ENCODE data around the gene TRIO. TPM values are rescaled to one million over a fixed set of nuclear protein-coding genes. Genes with fewer than 3 reads are reported as not detected.

The TRIO gene
- total RNA-seq, 1 experiment from 2014 or later, result 106 TPM

DNA sequence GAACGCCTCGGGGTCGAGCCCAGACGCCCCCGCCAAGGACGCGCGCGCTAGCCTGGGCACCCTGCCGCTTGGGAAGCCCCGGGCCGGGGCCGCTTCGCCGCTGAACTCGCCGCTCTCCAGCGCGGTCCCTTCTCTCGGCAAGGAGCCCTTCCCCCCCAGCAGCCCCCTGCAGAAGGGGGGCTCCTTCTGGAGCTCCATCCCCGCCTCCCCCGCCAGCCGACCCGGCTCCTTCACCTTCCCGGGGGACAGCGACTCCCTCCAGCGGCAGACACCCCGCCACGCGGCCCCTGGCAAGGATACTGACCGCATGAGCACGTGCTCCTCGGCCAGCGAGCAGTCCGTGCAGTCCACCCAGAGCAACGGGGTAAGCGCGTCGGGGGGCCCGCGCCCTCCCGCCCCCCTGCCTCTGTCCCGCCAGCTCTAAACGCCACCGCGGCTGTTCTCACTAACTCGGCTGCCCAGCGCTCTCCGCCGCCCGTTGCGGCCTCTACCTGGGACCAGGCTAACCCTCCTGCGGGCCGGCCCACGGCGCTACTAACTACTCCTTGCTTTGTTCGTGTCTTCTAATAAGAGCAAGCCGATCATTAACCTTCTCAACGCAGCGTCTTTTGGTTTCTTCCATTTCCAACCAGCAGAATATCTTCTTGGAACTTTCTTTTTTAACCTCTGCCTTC, 344.9 kb downstream of the TRIO start:
- DNase-seq (ENCODE audit: extremely low read depth, low read depth), result no peak

DNA sequence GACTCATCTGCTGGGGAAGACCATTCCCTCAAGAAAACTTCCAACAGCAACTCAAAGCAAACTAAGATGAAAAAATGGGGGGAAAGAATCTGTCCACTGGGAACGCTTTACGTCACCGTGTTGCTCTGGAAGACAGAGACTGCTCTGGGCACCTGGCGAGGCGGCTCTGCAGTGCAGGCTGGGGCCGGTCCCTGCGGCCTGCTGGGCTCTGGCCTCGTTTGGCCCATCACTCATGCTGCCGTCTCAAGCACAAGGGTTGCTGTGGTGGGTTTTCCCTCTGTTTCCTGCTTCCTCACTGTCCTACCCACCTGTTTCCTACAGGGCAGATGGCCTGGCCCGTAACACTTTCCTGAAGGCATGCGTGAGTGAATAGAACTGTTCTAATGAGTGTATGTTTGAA, 345.6 kb downstream of the TRIO start:
- no peak for DNase-seq (ENCODE audit: extremely low read depth, low read depth)

DNA sequence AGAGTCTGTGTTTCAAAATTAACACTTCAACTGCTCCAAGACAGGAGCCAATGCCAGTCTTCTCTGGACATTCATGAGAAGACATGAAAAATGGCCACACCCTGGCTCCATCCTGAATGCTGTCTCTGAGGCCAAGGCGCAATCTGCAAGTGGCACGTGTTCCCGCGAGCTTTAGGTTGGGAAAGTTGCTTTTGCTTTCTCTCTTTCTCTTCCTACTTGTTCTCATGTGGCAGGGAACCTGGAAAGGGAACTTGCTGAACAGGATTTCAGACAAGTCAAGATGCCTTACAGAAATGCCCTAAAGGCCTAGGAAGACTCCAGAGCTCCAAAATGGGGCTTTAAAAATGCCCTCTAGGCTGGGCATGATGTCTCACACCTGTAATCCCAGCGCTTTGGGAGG, 346.5 kb downstream of the TRIO start:
- DNase-seq (ENCODE audit: extremely low read depth, low read depth), result no peak

DNA sequence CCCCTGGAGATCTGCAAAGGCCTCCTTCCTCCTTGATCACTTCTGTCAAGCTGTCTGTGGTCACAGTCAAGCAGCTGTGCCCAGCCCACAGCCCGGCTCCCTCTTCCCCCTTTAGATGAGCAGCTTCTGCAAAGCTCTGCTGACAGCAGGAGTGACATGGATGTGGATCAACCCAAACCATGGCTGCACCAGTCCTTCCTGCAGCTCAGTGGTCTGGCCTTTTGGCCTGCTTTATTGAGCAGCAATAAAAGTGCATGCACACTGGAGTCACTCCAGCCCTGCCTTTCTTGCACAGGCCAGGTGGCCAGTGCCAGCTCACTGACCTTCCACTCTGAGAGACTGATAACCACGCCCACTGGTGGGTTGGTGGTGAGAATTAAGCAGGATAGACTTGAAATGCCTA, 347.2 kb downstream of the TRIO start:
- no peak for DNase-seq (ENCODE audit: extremely low read depth, low read depth)

DNA sequence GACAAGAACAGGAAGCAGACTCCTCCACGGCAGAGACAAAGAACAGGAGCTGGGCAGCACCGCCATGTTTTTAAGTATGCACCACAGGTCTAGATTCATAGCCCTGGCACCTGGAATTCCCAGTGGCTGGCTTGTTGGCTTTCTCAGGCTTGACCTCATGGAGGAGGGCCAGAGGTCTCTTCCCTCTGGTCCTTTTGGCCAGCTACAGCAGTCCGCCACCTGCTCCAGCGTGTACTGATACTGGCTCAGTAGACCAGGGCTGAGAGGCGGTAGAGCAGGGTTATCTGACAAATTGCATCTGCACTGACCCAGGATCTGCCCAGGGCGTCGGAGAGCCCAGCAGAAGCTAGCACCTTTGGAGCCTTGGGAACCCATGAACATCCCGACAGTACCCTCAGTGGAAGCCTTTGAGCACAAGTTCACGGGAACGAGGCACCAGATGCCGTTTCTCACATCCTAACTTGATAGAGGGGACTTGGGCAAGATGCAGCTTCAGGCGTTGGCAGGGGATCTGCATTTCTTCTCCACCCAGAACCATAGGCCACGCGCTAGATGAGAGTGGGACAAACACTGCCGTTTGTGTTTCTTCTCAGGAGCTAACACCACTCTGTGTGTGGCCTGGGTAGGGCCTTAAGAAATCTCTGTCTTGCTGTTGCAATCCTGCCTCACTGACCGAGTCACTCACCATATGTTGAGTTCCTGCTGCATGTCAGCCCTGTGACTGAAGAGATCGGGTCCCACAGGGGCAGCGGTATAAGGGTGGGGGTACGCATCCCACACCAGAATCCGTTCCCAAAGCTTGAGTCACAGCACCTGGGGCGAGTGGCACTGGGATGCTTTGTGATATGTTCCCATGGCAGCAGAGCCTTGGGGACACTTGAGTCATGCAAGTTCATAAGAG, 348.1 kb downstream of the TRIO start:
- DNase-seq (ENCODE audit: extremely low read depth, low read depth), result no peak

DNA sequence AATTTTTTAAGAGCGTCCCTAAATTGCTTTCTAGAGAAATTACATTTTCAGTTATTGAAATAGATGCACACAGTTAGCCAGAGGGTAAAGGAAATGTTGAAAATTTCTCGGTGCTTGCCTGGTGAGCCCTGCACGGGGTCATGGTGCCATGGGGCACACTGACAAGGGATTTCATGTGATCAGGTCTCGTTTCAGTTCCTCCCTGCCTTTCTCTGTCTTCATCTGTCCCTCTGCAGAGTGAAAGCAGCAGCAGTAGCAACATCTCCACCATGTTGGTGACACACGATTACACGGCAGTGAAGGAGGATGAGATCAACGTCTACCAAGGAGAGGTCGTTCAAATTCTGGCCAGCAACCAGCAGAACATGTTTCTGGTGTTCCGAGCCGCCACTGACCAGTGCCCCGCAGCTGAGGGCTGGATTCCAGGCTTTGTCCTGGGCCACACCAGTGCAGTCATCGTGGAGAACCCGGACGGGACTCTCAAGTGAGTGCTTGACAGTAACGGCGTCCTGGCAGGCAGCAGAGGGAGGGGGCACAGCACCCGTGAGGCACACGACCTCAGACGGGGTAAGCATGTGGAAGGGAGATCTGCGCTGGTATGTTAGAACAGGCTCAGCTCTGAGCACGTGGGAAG, 349.3 kb downstream of the TRIO start:
- no peak for DNase-seq (ENCODE audit: extremely low read depth, low read depth)

DNA sequence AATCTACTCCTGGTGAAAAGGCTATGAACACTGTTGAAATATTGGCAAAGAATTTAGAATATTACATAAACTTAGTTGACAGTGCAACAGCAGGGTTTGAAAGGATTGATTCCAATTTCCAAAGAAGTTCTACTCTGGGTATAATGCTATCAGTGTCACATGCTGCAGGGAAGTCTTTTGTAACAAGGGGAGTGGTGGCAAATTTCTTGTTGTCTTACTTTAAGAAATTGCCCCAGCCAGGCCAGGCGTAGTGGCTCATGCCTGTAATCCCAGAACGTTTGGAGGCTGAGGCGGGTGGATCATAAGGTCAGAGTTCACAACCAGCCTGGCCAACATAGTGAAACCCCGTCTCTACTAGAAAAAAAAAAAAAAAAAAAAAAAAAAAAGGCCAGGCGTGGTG, 352.2 kb downstream of the TRIO start:
- DNase-seq (ENCODE audit: extremely low read depth, low read depth), result no peak

DNA sequence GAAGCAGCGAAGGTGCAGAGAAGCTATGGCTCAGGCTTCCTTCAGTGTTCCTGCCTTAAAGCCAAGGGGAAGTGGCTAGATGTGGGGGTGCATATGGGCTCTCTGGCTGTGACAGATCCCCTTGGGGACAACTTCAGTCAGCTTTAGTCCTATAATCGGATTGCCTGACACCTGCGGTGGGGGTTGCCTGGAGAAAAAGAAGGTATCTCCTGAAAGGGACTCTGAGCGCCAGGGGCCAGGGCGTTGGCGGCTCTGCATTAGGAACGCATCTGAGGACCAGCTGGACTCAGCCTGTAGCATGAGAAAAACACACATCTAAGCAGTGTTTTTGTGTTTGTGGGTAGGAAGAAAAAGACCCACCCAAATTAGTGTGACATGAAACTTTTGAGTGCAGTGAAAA, 354.2 kb downstream of the TRIO start:
- no peak for DNase-seq (ENCODE audit: extremely low read depth, low read depth)

DNA sequence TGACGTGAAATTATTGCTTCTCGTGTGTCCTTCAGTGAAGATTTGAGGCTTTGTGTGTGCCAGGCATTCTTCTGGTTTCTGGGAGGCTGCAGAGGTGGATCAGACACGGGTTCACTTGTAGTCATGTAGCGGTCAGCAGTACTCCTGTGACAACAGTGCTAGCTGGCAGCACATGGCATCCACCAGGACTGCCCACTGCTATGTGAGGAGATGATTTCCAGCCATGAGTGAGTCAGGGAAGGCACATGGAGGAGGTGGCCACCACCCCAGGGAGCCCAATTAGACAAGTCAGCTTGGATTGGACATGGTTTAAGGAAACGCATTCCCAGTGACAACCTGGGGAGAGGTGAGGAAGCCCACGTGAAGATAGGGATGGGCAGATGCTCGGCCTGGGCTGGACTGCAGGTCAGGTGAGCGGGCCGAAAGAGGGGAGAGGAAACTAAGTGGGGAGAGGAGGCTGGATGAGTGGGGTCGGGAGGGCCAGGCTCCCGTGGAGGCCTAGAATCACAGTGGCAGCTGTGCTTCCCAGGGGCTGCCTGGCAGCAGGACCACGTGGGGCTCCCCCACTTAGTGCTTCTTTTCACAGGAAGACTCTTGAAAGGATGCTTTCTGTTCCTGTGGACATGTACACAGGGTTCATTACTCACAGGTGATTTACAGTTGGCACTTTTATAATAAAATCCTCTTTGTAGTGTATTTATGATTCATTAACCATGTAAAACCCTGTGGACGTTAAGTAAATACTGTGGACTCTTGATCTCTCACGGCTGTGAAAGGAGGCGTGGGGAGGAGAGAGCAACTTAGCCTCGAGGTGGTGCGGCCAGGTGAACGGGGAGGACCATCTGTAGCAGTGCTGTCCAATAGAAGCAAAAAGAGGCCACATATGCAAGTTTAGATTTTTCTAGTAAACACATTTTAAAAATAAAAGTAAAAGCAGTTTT, 358.5 kb downstream of the TRIO start:
- no peak for DNase-seq (ENCODE audit: extremely low read depth, low read depth)

DNA sequence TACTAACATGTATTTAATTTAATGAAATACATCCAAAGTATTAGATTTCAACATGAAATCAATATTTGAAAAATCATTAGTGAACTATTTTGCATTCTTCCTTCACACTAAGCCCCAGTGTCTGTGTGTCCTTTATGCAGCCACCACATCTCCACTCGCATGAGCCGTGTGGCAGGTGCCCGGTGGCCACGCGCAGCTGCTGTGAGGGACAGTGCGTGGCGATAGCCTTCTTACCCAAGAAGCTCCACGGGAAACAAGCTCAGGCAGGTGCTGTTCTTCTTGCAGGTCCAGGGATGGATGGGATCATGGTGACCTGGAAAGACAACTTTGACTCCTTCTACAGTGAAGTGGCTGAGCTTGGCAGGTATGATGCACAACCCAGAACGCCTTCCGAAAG, 359.1 kb downstream of the TRIO start:
- DNase-seq (ENCODE audit: extremely low read depth, low read depth), result no peak

DNA sequence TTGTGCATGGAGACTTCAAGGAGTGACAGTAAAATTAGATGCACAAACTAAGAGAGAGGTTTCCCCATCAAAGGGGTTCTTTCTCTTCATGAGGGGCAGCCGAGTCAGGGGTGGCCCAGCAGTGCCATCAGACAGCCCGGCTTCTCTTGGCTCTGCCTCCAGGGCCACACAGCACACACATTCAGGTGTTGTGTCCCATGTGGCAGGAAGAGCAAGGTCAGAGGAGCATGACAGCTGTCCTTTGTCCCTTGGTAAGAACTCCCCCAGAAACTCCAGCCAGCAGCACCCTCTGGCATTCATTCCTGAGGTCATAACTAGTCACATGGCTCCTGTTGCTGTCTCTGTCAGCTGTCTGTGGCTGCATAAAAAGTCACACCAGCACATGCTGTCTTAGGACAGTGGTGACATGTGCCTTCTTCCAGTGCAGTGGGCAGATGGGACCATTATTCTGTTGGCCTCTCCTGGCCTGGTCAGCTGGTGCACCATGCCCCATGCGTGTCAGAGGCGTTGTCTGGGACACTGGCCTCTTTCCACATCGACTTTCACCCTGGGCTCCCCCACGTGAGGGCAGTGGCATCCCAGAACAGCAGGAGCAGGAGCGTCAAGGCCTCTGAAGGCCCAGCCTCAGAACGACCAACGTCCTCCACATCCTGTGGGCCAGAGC, 360.0 kb downstream of the TRIO start:
- no peak for DNase-seq (ENCODE audit: extremely low read depth, low read depth)

DNA sequence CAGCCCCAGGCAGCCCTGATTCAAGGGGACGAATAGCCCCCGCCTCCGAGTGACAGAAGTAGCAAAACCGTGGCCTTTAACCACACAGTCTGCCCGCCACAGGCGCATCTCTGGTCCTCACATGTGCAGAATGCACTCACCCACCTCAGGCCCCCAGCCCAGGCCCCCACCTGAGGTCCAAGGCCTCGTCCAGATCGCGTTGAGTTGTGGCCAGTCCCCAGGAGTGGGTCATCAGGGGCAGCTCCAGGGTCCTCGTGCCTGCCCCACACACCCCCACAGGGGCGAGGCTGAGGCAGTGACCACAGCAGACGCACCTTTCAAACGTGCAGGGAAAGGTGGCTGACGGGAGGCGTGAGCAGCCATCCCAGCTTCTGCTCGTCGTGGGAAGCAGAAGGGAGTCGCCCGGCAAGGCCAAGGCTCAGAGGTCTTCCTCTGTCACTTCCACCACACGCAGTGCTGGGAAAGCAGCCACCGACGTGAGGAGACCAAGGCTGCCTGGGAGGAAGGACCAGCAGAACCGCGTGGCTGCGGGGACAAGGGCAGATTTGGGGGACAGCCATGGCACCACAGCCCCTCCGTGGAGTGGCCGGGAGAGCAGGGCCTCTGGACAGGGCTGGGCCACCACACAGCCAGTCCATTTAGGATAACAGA, 360.7 kb downstream of the TRIO start:
- DNase-seq (ENCODE audit: extremely low read depth, low read depth), result no peak

DNA sequence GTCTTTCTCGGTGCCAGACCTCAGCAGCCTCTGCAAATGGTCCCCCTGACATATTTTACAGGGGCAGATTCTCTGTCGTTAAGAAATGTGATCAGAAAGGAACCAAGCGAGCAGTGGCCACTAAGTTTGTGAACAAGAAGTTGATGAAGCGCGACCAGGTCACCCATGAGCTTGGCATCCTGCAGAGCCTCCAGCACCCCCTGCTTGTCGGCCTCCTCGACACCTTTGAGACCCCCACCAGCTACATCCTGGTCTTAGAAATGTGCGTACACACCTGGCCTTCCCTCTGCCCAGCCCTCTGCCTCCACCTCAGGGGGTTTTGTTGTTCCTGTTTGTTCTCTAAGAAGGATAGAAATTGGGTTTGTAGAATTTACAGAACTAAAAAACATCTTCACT, 361.2 kb downstream of the TRIO start:
- no peak for DNase-seq (ENCODE audit: extremely low read depth, low read depth)

DNA sequence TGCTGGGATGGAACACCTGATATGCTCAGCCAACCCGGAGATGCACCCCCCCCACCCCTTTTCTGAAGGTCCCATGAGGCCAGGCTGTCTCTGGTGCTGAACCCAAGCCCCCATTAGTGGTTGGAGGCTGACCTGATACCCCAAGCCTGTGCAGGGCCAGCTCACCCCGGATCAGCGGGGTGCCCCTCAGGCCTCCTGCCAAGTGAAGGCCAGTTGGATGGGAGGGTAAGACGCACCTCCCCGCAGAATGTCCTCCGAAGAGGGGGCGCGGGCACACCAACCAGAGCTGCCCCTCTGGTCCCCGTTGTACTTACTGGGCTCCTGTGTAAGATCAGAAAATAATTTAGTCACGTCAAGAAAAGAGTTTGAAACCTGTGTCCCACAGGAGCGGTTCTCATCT, 361.7 kb downstream of the TRIO start:
- no peak for DNase-seq (ENCODE audit: extremely low read depth, low read depth)

DNA sequence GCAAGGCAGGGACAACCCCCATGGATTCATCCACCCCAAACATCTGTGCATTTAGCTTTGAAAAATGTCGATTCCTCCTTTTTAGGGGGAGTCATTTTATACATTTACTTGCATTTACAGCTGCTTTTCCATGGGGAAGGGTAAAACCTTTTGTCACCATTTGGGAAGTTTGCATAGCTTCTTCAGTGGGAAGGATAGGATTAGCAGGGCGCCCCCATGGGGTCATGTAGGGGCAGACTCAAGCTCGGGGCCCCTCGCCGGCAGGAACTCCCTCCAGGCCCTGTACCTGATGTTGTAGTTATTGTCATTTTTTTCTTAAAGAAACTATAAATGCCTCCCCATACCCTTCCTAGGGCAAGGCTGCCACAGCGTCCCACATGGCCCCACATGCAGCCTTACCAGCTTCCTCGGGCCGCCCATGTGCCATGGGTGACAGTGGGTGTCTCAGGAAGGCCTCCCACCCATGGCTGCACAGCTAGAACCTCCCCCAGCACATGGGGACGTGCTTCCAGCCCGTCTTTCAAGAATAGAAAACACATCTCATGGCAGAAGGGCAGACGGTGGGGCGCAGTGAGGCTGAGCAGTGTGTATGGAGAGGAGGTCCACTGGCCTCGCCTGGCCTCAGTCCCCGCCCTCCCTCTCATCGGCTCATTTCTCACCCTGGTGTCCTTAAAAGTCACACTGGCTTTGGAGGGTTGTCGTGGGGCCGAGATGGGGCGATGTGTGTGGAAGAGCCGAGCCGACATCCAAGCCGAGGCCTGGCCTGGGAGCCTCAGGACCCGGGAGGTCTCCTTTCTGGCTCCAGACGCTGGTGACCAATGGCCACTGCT, 362.4 kb downstream of the TRIO start:
- no peak for DNase-seq (ENCODE audit: extremely low read depth, low read depth)

DNA sequence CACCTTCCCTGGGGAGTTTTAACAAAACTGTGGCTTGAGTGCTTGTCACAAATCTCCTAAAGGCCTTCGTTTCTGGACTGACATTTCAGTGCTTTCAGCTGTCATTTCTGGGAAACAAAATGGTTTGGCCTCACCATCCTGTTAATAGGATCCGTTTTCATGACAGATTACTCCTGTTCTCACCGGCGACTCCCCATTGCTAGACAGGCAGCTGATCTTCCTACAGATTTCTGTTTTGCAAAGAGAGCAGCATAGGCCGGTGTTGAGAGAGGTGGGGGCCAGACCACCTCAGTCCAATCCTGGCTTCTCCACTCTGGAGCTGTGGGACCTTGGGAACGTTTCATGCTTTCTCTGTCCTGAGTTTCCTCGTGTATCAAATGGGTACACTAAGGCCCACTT, 363.0 kb downstream of the TRIO start:
- DNase-seq (ENCODE audit: extremely low read depth, low read depth), result no peak

DNA sequence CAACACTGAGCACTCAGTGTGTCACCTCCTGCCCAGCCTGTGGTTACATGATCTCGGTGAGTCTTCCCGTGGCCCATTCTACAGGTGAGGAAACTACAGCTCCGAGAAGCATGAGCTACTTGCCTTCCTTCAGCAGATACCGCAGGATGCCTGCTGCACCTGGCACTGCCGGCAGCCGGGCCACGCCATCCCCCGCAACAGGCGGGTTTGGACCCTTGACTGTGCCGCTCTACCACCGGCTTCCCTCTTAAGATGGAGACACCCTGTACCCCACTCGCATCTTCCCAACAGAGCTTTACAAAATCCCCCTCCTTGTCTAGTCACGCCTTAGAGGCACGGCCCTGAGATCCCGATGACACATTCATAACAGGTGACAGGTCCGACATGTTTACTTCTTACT, 363.5 kb downstream of the TRIO start:
- DNase-seq (ENCODE audit: extremely low read depth, low read depth), result no peak

DNA sequence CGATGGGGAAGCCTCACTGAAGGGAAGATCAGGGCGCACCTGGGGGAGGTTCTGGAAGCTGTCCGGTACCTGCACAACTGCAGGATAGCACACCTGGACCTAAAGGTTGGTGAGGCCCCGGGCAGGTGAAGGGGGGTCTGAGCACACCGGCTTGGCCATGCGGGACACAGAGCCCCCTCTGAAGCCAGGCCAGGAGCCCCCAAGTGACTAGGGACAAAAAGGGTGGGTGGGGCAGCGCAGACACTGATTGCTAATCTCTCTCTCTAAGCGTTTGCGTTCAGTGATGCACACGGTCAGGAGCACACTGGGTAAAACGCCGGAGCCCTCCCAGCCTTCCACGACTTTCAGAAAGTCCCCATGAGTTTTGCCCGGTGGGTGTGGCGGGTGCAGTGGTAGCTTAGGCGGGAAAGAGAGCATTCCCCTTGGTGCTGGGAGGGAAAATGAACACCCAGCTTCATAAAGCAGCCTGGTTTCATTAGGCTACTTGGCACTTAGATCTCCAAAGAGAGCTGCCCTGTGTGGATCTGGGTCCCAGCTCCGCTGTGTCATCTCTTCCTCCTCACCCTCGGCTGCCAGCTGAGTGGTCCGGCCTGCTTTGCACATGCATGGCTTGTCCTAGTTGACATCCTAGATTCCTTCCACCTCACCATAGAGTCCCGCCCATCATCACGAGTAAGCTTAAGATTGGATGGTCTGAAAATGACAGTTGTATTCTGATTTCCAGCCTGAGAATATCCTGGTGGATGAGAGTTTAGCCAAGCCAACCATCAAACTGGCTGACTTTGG, 364.2 kb downstream of the TRIO start:
- DNase-seq (ENCODE audit: extremely low read depth, low read depth), result no peak

Measured in NCI-H460 (cell line).